Right renal cortex interstitium (tissue), 3 donors: ENCODE results near the gene DCAF8L2. TPM values are rescaled to one million over a fixed set of nuclear protein-coding genes. Genes with fewer than 3 reads are reported as not detected.
"Not testable (repeated sequence)": the region's sequence is repeated elsewhere in the genome, so short reads cannot be mapped to it uniquely, and the experiment has no call there.

Experiments
- DNase-seq, 3 donors: peaks; one replicate each; pipeline ENCODE4 v3.0.0-alpha.2; 2013; ENCODE audit warnings: low read depth in 3 of 3, low spot score in 2 of 3
- polyA plus RNA-seq, 3 donors: library from polyadenylated mRNA; unstranded; fragments of 120-200 nt; gene quantifications; one replicate each; pipeline ENCODE4 v1.2.1, GENCODE V29; 2013; ENCODE audit not compliant: insufficient read length in 3 of 3

DCAF8L2 gene
- not detected for polyA plus RNA-seq

GRCh38 chrX:27590044-27590443, at the start of gene DCAF8L2:
Gene DCAF8L2 (plus strand): TSS chrX:27590344. CDS start chrX:27746896, 156,552 bp downstream.
- no peak for DNase-seq

- DNase-seq, result not testable (repeated sequence)
Observed at GRCh38 chrX:27541161-27541560, 49.0 kb upstream of the DCAF8L2 start.

GRCh38 chrX:27548624-27549023, 41.5 kb upstream of the DCAF8L2 start:
- no peak for DNase-seq

GRCh38 chrX:27549688-27550087, 40.5 kb upstream of the DCAF8L2 start:
- no peak for DNase-seq

- peak in 1 of 3 donors; percentile 1 for DNase-seq
Observed at GRCh38 chrX:27555514-27555913, 34.6 kb upstream of the DCAF8L2 start.

DNA sequence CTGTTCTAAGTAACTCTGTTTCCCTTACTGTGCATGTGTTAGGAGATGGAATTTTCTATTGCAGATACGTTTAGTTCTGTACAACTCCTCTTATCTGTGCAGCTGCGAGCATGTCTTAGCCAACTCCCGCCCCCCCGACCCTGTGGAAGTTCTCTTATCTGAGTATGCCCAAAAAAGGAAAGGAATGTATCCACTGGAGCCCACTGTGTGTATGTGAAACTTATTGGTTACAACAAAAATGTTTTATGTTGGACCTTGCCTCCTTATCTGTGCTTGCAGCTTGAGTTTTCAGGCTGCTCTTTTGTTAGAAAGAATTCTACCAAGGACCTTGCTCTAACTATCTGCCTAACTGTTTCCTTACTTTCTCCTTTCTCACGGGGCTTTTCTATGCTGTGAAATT, 24.2 kb upstream of the DCAF8L2 start:
- DNase-seq, result no peak

DNA sequence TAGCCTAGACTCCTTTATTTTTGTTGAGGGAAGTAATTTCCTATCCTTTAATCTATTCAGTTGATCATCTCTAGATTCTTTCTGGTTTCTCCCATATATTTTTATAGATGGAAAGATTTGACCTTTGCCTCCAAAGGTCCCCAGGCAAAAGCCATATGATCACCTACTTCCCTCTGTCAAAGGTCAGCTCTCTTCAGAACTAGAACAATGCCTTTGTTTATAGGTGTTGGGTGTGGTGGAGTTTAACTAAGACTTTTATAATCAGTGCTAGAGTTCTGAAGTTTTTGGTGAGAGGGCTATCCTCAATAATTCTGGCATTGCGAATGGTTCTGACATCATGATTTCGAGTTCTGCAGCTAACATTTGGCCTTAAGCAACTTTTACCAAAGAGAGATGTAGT, 19.0 kb upstream of the DCAF8L2 start:
- DNase-seq, result no peak

GRCh38 chrX:27575565-27575964, 14.6 kb upstream of the DCAF8L2 start:
- DNase-seq, result no peak

- DNase-seq, result no peak
Observed at GRCh38 chrX:27583976-27584375, 6.2 kb upstream of the DCAF8L2 start.

DNA sequence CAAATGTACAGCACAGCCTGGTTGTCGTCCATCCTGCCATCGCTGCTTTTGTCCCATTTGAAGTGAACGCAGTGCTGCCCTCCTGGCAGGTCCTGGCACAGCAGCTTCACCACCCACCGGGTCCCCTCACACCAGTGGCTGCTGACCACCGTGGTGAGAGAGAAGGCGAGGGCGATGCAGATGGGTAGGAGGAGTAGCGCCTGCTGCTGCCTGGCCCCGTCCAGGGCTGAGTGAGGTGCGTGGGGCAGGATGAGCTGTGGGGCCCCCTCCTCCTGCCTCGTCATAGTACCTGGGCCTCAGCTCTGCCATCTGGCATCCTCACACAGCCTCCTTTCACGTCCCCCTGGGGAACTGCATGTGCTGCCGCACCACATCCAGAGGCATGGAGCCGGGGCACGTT, 1.8 kb downstream of the DCAF8L2 start:
- no peak for DNase-seq

DNA sequence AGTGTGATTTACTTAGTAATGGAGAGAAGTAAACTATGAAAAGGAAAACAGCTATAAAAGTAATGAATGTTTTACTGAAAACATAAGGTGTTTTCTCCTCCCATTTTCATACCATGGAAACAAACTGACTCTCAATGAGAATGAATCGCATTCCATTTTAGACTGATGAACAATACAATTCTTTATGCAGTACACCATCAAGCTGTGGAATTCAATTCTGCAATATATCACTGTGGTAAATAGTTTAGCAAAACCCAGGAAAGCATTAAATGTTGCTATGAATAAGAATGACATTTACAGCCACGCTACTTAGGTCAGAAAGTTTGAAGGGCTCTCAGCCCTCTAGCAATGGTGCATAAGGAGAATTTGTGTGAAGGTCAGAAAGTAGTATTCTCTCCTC, 7.4 kb downstream of the DCAF8L2 start:
- no peak for DNase-seq

DNA sequence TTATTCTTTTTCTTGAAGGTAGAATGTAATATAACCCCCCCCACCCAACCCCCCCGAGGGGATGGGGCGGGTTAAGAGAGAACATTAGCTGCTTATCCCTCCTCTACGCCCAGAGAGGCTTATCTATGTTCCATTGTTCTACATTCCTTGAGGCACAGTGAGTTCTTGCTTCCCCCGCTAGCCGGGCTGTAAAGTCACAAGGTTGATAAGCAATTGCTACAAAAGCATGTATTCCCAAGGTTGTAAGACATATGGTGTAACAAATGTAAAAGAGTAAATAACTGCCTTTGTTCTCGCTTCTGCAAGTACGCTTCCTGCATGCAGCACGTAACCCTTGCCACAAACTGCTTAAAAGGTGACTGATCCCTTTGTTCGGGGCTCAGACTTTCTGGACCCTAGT, 8.2 kb downstream of the DCAF8L2 start:
- DNase-seq, result no peak

- no peak for DNase-seq
Observed at GRCh38 chrX:27599928-27600327, 9.8 kb downstream of the DCAF8L2 start.

- no peak for DNase-seq
Observed at GRCh38 chrX:27600686-27601085, 10.5 kb downstream of the DCAF8L2 start.

DNA sequence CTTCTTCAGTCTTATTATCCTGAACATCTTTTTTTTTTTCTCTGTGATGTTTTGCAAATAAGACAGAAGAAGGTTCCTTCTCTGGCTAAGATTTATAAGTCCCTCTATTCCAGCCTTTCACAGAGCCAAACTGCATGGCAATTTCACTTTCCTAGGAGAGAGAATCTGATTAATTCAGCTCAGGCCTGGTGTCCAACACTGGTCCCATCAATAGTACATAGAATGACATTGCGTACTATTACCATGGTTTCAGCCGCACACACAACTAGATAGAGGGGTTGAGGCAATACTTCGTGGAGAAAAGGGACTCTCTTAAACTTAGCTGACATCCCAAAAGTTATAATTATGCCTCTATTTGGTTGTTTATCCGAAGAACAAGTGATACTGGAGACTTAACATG, 18.5 kb downstream of the DCAF8L2 start:
- no peak for DNase-seq

DNA sequence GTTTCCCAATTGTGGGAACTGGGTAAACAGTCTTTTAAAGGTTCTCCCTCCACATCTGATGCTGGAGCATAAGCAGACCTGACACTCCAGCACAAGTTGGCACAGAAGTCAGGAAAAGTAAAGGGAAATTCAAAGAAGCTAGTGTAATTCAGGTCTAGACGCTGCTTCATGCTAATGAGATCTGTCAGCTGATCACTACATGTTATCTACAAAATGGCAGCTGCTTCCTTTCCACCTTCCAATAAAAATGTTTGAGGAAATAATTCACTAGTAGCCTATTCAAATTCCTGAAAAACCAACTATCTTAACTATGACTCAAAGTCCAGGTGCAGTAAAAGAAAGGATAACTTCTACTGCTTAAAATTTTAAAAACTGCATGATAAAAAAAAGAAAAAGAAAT, 29.3 kb downstream of the DCAF8L2 start:
- no peak for DNase-seq

- DNase-seq, result no peak
Observed at GRCh38 chrX:27619975-27620374, 29.8 kb downstream of the DCAF8L2 start.

DNA sequence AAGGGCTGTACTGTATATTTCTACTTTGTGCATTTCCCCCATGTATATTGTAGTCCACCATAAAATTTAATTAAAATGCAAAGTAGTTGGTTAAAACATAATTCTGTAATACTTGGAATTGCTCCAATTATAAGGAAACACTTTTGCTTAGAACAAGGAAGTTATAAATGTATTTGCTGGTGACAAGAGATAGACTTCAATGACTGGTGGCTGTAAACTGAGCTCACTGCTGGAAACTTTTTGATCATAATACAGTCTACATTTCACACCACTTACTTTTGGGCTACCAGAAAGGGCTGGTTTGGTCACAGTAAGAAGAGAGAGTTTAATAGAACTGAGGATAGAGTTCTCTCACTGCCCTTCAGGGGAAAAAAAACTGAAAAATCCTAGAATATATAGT, 32.7 kb downstream of the DCAF8L2 start:
- DNase-seq, result no peak

DNA sequence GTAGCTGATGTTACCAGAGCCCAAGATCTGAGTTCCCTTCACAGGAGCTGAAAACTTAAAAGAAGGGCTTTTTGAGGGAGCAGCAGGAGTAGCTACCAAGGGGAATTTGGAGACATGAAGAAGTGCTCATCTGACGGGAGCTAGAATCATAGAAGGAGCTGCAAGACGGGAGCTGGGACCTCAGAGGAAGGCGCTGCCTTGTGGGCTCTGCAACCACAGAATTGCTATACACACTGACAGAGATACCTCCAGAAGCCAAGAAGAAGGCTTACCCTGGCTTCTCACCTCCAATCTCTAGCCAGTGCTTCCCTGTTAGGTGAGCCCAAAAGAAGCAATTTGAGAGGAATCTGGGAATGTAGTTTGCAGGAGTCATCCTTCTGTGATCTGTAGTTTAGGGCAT, 35.9 kb downstream of the DCAF8L2 start:
- DNase-seq, result no peak

DNA sequence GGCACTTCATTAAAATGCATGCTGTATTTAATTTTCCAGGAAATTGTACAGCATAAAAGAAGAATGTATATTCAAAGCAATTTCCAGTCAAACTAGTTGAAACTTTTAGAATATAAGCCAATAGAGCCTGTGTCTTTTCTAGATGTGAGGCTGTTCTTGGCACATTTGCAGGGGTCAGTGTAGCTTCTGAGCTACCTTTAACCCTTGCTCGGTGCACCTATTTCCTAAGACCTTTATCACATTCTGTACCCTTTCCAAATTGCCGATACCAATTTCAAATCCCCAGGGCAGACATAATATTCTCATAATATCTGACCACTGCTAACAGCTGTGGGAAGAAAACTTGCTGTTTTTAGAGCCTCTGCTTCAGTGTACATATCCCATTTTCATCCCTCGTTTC, 43.2 kb downstream of the DCAF8L2 start:
- DNase-seq, result no peak

DNA sequence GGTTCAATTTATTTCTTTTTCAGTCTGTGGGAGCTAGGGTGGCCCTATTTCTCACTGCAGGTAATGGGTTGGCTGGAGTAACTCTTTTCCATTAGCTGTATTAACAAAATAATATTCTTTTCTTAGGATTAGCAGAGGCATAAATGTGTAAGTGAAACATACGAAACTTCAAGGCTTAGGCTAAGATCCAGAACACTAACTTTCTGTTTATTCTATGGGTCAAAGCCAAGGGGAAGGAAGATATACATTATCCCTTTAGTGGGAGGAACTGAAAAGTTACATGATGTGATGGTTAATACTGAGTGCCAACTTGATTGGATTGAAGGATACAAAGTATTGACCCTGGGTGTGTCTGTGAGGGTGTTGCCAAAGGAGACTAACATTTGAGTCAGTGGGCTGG, 66.4 kb downstream of the DCAF8L2 start:
- DNase-seq, result no peak

GRCh38 chrX:27660878-27661277, 70.7 kb downstream of the DCAF8L2 start:
- DNase-seq, result no peak

GRCh38 chrX:27671234-27671633, 81.1 kb downstream of the DCAF8L2 start:
- DNase-seq, result no peak

- DNase-seq, result no peak
Observed at GRCh38 chrX:27674491-27674890, 84.3 kb downstream of the DCAF8L2 start.
